Astrocyte (in vitro differentiated cells and primary cell): ENCODE data around the gene CDHR5.

Experiments used
- EZH2 ChIP-seq: IDR thresholded peaks from 2 replicates; pipeline ENCODE4 v1.6.1; 2012; ENCODE audit warnings: mild to moderate bottlenecking, low read length, inconsistent platforms; ENCODE audit not compliant: insufficient read depth
- TF ChIP-seq, protein P1 (sequence below): IDR thresholded peaks from 2 replicates; pipeline ENCODE4 v1.5.1; 2011; ENCODE audit warnings: low read depth, mild to moderate bottlenecking, inconsistent platforms, low read length, moderate library complexity; ENCODE audit not compliant: insufficient read depth

DNA sequence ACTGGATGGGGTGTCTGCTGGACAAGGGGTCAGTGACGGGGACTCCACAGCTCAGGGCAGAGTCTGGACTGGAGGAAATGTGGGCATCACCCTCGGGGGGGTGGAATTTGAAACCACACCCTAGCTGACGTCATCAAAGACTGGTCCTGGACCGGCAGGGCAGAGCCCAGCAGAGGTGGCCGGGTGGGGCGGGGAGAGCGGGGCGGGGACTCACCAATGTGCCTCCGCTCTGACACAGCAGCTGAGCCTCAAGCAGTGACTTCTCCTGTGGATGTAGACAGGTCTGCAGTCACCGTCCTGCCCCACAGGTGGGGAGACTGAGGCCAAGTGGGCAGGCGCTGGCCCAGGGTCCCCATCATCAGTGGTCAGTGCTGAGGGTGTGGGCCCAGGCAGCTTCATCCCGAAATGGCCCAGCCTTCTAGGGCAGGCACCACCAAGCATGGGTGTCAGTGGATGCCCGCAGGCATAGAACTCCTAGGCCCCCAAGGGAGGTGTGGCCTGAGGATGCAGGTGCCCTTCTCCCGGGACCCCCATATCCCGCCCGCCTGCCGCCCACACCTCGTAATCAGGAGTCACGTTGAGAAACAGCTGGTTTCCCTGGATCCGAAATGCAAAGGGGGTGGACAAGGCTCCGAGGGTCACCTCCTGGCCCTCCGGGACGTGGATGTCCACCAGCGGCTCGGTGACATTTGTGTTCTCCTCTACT, 603 bp downstream of the CDHR5 start:
- TF ChIP-seq, protein P1, sequence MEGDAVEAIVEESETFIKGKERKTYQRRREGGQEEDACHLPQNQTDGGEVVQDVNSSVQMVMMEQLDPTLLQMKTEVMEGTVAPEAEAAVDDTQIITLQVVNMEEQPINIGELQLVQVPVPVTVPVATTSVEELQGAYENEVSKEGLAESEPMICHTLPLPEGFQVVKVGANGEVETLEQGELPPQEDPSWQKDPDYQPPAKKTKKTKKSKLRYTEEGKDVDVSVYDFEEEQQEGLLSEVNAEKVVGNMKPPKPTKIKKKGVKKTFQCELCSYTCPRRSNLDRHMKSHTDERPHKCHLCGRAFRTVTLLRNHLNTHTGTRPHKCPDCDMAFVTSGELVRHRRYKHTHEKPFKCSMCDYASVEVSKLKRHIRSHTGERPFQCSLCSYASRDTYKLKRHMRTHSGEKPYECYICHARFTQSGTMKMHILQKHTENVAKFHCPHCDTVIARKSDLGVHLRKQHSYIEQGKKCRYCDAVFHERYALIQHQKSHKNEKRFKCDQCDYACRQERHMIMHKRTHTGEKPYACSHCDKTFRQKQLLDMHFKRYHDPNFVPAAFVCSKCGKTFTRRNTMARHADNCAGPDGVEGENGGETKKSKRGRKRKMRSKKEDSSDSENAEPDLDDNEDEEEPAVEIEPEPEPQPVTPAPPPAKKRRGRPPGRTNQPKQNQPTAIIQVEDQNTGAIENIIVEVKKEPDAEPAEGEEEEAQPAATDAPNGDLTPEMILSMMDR, result no peak
- TF ChIP-seq EZH2, result no peak
